OCI-M2 (cell line): Measurements from ENCODE around the gene TNFAIP1.

ENCODE experiments used
- DNase-seq: peaks from one replicate; lab custom pipeline; 2025; ENCODE audit not compliant: unreplicated experiment; lab: John Stamatoyannopoulos, UW

The TNFAIP1 gene

DNA sequence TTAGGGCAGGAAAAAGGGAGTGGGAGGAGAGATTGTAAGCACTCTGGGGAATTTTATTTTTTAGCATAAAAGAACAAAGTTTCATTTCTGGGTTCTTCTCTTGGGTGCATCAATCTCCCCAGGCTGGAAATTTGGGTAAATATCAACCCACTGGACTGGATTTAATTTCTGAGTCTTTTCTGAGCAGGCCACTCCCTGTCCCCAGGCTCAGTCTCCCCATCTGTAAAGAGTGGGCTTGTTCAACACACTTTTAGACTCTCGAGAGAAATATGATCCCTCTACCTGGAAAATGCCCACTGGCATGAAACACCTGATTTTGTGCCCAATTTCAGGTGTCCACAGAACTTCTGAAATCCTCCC lies 35.2 kb downstream of the TNFAIP1 start:
- DNase-seq = no peak

DNA sequence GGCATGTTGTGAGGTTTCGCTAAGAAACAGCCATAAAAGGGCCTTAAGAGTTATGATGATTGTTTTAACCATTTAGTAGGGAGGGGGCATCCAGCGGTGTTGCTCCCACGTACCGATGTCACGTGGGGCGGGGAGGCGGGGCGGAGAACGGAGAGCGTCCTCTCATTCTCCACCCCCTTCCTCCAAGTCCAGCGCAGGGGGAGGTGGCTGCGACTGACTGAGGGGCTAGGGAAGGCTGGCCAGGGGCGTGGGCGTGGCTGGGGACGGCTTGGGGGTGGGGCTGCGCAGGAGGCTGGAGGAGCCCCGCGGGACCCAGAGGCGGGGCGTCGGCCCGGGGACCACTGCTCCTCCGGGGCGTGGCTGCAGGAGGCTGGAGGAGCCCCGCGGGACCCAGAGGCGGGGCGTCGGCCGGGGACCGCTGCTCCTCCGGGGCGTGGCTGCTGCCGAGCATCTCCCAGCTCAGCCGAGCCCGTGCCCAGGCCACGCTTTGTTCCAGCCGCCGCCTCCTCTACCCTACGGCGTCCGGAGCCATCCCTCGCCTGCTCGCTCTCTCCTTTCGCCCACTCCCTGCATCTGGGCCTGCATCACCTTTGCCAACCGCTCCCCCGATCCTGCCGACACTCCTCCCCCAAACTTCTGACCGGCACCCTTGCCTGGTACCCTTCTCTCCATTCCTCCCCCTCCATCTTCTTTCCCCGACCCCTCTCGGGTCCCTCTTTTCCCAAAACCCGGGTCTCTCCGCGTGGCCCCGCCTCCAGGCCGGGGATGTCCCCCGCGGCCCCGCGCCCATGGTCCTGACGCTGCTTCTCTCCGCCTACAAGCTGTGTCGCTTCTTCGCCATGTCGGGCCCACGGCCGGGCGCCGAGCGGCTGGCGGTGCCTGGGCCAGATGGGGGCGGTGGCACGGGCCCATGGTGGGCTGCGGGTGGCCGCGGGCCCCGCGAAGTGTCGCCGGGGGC lies 36.0 kb downstream of the TNFAIP1 start, which contains the start of gene SARM1:
TSS of gene SARM1 (plus strand) at position 450 of the 958 bp plus-strand sequence. CDS start at position 789, 339 bp downstream.
- no peak for DNase-seq

DNA sequence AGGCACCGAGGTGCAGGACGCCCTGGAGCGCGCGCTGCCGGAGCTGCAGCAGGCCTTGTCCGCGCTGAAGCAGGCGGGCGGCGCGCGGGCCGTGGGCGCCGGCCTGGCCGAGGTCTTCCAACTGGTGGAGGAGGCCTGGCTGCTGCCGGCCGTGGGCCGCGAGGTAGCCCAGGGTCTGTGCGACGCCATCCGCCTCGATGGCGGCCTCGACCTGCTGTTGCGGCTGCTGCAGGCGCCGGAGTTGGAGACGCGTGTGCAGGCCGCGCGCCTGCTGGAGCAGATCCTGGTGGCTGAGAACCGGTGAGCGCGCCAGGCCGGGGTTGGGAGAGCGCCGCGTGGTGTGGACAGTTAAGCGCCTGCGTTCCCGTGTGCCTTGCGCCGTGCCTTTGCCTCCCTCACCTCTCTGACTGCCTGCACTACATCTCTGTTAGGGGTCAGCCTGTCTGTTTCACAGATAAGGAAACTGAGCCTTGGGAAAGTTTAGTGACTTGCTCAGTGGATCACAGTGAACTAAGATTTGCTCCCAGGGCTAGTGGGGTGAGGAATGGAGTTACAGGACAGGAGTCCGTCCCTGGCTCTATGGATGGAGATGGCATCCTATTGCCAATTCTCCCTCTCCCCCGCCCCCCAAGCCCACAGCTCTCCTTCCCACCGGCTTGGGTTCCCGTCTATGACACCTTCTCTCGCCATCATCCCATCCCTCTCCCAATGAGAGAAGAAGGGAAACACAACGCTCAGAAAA lies 36.8 kb downstream of the TNFAIP1 start:
- DNase-seq = no peak

DNA sequence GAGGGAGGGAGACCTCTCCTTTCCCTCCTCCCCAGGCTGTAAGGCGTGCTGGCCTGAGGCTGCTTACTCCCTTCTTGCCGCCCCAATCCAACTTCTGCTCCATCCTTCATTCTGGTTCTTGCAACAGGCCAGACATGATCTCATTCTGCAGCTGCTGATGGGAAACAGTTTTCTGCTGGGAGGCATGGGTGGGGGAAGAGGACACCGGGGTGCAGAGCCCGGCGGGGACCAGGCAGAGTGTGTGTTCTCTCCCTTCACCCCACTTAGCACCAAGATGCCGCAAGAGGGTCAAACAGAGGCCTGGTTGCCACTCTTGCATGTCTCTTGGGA lies 37.3 kb downstream of the TNFAIP1 start:
- no peak for DNase-seq

DNA sequence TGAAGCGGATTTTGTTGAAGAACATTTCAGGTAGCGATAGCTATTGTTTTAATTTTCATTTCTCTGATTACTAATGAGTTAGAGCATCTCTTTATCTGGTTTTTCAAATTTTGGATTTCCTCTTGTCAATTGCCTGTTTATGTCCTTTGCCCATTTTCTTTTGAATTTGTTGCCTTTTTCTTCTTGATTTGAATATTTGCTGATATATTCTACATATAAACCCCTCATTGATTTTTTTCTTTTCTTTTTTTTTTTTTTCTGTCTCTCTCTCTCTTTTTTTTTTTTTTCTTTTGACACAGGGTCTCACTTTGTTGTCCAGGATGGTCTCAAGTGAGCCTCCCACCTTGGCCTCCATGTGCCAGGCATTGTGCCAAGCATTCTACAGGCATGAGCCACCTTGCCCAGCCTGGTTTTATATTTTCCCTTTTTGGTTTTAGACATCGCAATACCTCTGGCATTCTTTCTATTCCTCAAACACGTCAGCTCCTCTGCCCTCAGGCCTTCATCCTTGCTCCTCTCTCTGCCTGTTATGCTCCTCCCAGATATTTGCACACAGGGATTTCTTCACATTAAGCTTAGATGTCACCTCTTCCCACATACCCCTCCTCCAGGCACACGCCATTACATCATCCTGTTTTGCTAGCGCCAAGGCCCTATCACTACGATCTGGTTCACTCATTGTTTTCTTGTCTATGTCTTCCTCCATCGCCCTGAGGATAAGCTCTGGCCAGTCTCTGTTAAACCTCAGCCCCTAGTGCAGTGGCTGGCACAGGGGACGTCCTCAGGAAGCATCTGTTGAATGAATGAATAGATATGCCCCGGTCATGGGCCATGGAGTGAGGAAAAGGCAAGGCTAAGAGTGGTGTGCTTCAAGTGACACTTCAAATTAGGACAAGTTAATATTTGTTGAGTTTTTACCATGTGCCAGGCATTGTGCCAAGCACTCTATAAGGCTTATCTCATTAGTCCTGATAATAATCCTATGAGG lies 44.5 kb downstream of the TNFAIP1 start:
- no peak for DNase-seq

- DNase-seq = no peak
Observed at GRCh38 chr17:28381141-28381825, 45.7 kb downstream of the TNFAIP1 start.

DNA sequence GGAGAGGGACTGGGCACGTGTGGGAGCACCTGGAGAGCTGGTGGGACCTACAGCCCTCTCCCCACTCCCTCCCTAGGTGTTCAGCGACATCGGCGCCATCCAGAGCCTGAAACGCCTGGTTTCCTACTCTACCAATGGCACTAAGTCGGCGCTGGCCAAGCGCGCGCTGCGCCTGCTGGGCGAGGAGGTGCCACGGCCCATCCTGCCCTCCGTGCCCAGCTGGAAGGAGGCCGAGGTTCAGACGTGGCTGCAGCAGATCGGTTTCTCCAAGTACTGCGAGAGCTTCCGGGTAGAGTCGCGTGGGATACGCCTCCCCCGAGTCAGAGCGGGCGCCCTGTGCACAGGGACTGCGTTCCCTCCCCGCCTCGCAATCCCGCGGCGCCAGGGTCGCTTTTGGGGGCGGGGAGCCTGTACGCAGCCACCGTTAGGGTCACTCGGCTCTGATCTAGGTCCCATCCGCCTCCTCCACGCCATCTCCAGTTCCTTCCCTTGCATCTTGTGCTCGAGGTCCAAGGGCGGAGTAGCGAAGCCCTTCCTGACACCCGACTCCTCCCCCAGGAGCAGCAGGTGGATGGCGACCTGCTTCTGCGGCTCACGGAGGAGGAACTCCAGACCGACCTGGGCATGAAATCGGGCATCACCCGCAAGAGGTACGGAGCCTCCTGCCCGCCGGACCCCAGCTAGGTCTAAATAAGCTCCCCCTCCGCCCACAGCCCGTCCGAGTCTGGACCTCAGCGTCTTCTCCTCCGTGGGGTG lies 48.9 kb downstream of the TNFAIP1 start:
- DNase-seq = no peak

DNA sequence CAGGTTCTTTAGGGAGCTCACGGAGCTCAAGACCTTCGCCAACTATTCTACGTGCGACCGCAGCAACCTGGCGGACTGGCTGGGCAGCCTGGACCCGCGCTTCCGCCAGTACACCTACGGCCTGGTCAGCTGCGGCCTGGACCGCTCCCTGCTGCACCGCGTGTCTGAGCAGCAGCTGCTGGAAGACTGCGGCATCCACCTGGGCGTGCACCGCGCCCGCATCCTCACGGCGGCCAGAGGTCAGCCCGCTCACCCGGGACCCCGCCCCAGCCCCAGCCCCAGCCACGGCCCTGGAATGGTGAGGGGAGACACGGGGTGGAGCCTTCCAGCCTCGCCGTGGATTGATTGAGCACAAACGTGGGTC lies 49.5 kb downstream of the TNFAIP1 start:
- no peak for DNase-seq

GRCh38 chr17:28385406-28385805 lies 49.8 kb downstream of the TNFAIP1 start:
- no peak for DNase-seq

- DNase-seq = no peak
Observed at GRCh38 chr17:28386391-28386790, 50.8 kb downstream of the TNFAIP1 start.

GRCh38 chr17:28388106-28388505 lies 52.5 kb downstream of the TNFAIP1 start:
- no peak for DNase-seq

GRCh38 chr17:28390141-28390540 lies 54.6 kb downstream of the TNFAIP1 start:
- DNase-seq = no peak

GRCh38 chr17:28390563-28390962 lies 55.0 kb downstream of the TNFAIP1 start:
- no peak for DNase-seq

DNA sequence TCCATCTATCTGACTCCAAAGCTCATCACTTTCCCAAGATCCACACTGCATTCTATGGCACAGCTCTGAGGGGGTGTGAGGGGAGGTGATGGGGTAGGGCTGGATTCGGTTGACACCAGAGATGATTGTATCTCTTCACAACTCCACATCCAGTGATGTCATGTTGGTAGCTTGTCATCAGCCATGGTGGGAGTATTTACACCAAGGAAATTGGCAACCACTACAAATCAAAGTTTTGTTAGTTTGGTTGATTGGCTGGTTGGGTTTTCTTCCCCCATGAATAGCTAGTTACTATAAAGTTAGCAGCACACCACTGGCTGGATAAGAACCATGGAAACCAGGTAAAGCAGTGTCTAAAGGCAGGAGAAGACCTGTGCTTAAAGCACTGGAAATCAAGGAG lies 55.4 kb downstream of the TNFAIP1 start:
- no peak for DNase-seq

GRCh38 chr17:28391401-28391800 lies 55.8 kb downstream of the TNFAIP1 start:
- no peak for DNase-seq

- DNase-seq = no peak
Observed at GRCh38 chr17:28392491-28392890, 56.9 kb downstream of the TNFAIP1 start.

- DNase-seq = no peak
Observed at GRCh38 chr17:28394337-28395116, 59.0 kb downstream of the TNFAIP1 start.

GRCh38 chr17:28395426-28395825 lies 59.9 kb downstream of the TNFAIP1 start:
- DNase-seq = no peak

- DNase-seq = no peak
Observed at GRCh38 chr17:28395968-28396367, 60.4 kb downstream of the TNFAIP1 start.
